HepG2 (cell line): Measurements from ENCODE around the gene TMEM11. TPM values are rescaled to one million over a fixed set of nuclear protein-coding genes. Genes with fewer than 3 reads are reported as not detected.
A peak's percentile ranks its signal among the peaks of the same experiment; 100 is the strongest.

ENCODE experiments used
- E2F2 ChIP-seq: sonication (generic); formaldehyde crosslinking; IDR thresholded peaks from 2 replicates; pipeline ENCODE4 v1.4.0; 2020; ENCODE audit warnings: missing genetic modification reagents, borderline replicate concordance
- ELF4 ChIP-seq: sonication (generic); formaldehyde crosslinking; IDR thresholded peaks from 2 replicates; pipeline ENCODE4 v1.5.0; 2020; ENCODE audit warnings: missing genetic modification reagents, mild to moderate bottlenecking, moderate library complexity, borderline replicate concordance
- HIC2 ChIP-seq: sonication (generic); formaldehyde crosslinking; IDR thresholded peaks from 2 replicates; pipeline ENCODE4 v1.9.0; 2022; ENCODE audit warnings: low read depth, missing genetic modification reagents
- HIVEP1 ChIP-seq: sonication (generic); formaldehyde crosslinking; IDR thresholded peaks from 2 replicates; pipeline ENCODE4 v1.4.0; 2020; ENCODE audit warnings: mild to moderate bottlenecking, missing genetic modification reagents
- MIER2 ChIP-seq: IDR thresholded peaks from 2 replicates; pipeline ENCODE4 v1.6.1; 2016; ENCODE audit warnings: missing biosample characterization, missing genetic modification reagents
- SYNCRIP ChIP-seq: fragments of 200-400 bp; formaldehyde crosslinking; IDR thresholded peaks from 2 replicates; pipeline ENCODE4 v1.6.1; 2018; ENCODE audit warnings: mild to moderate bottlenecking, low read depth, low read length; ENCODE audit not compliant: insufficient read depth
- TBX2 ChIP-seq: sonication (generic); formaldehyde crosslinking; IDR thresholded peaks from 2 replicates; pipeline ENCODE4 v1.5.0; 2020; ENCODE audit warnings: missing genetic modification reagents, mild to moderate bottlenecking, borderline replicate concordance
- TEAD2 ChIP-seq: sonication (generic); formaldehyde crosslinking; IDR thresholded peaks from 2 replicates; pipeline ENCODE4 v1.9.0; 2021; ENCODE audit warnings: missing genetic modification reagents
- TOPORS ChIP-seq: sonication (generic); formaldehyde crosslinking; IDR thresholded peaks from 2 replicates; pipeline ENCODE4 v1.8.0; 2023; ENCODE audit warnings: mild to moderate bottlenecking, missing genetic modification reagents
- ZBTB14 ChIP-seq: sonication (generic); formaldehyde crosslinking; IDR thresholded peaks from 2 replicates; pipeline ENCODE4 v1.4.0; 2020; ENCODE audit warnings: missing genetic modification reagents
- ZBTB25 ChIP-seq: IDR thresholded peaks from 2 replicates; pipeline ENCODE4 v1.6.1; 2018; ENCODE audit warnings: missing genetic modification reagents
- ZNF281 ChIP-seq: sonication (generic); formaldehyde crosslinking; IDR thresholded peaks from 2 replicates; pipeline ENCODE4 v1.4.0; 2020; ENCODE audit warnings: missing genetic modification reagents, borderline replicate concordance
- ZNF446 ChIP-seq: sonication (generic); formaldehyde crosslinking; IDR thresholded peaks from 2 replicates; pipeline ENCODE4 v1.5.0; 2020; ENCODE audit warnings: mild to moderate bottlenecking, missing genetic modification reagents
- ZNF609 ChIP-seq: sonication (generic); formaldehyde crosslinking; IDR thresholded peaks from 2 replicates; pipeline ENCODE4 v1.4.0; 2020; ENCODE audit warnings: mild to moderate bottlenecking, missing genetic modification reagents, borderline replicate concordance
- ZNF615 ChIP-seq: sonication (generic); formaldehyde crosslinking; IDR thresholded peaks from 2 replicates; pipeline ENCODE4 v1.5.0; 2020; ENCODE audit warnings: mild to moderate bottlenecking, missing genetic modification reagents, borderline replicate concordance
- ZNF775 ChIP-seq: sonication (generic); formaldehyde crosslinking; IDR thresholded peaks from 2 replicates; pipeline ENCODE4 v1.4.0; 2020; ENCODE audit warnings: missing genetic modification reagents, mild to moderate bottlenecking, moderate library complexity, borderline replicate concordance
- polyA plus RNA-seq, 8 experiments: library from polyadenylated mRNA; depleted of rRNA in 3 of 8; stranded (reverse) in 7 of 8; unstranded in 1 of 8; fragments of >200 nt; fragmentation: Illumina TruSeq in 4 of 8; extraction: Trizol in 4 of 8; gene quantifications; 2 replicates each; pipeline versions ENCODE4 v1.2.1 to v1.2.3, GENCODE V29; 2011 to 2016; ENCODE audit warnings: low read depth in 4 of 8, missing spikeins in 1 of 8, mixed read lengths in 1 of 8; ENCODE audit not compliant: insufficient read depth in 1 of 8
- total RNA-seq, 5 experiments: library from RNA; depleted of rRNA; stranded (reverse); fragments of >200 nt; fragmentation: Illumina TruSeq; extraction: Trizol; gene quantifications; 2 replicates each; pipeline ENCODE4 v1.2.3, GENCODE V29; 2016; ENCODE audit warnings: low read depth in 1 of 5

Gene TMEM11
- total and polyA plus RNA-seq, 2 of the 13 experiments (the other 11 are each of a cell fraction or from before 2014, with no cell fraction given), result 18.7 to 35.0 TPM

- TF ChIP-seq TOPORS (CRISPR knock-in tag), result peak; percentile 23; the same call in 1 of the 2 replicates
- no peak for TF ChIP-seq MIER2 (CRISPR knock-in tag)
- TF ChIP-seq ELF4 (CRISPR knock-in tag), result peak; percentile 83; the same call in 1 of the 2 replicates
- TF ChIP-seq ZNF615 (CRISPR knock-in tag), result peak; percentile 91
- TF ChIP-seq ZBTB14, result no peak
- TF ChIP-seq ZBTB25, result no peak
- 0 out of 2 replicates have a peak, but pooled peaks have one; percentile 42 for TF ChIP-seq TBX2 (CRISPR knock-in tag)
- no peak; the same call in 1 of the 2 replicates for TF ChIP-seq HIC2 (CRISPR knock-in tag)
- peak; percentile 72; the same call in 1 of the 2 replicates for TF ChIP-seq HIVEP1 (CRISPR knock-in tag)
- no peak for TF ChIP-seq SYNCRIP
- peak; percentile 28; the same call in 1 of the 2 replicates for TF ChIP-seq ZNF609 (CRISPR knock-in tag)
- TF ChIP-seq E2F2 (CRISPR knock-in tag), result no peak
- no peak for TF ChIP-seq ZNF775
- TF ChIP-seq TEAD2 (CRISPR knock-in tag), result no peak
- TF ChIP-seq ZNF446 (CRISPR knock-in tag), result no peak
- TF ChIP-seq ZNF281 (CRISPR knock-in tag), result no peak
Observed at GRCh38 chr17:21213638-21214014, 335 bp downstream of the TMEM11 start (continued).
